Measurements from ENCODE around the gene MAEA.
A peak's percentile ranks its signal among the peaks of the same experiment; 100 is the strongest.
"Not testable (repeated sequence)": the region's sequence is repeated elsewhere in the genome, so short reads cannot be mapped to it uniquely, and the experiment has no call there.

The MAEA gene

DNA sequence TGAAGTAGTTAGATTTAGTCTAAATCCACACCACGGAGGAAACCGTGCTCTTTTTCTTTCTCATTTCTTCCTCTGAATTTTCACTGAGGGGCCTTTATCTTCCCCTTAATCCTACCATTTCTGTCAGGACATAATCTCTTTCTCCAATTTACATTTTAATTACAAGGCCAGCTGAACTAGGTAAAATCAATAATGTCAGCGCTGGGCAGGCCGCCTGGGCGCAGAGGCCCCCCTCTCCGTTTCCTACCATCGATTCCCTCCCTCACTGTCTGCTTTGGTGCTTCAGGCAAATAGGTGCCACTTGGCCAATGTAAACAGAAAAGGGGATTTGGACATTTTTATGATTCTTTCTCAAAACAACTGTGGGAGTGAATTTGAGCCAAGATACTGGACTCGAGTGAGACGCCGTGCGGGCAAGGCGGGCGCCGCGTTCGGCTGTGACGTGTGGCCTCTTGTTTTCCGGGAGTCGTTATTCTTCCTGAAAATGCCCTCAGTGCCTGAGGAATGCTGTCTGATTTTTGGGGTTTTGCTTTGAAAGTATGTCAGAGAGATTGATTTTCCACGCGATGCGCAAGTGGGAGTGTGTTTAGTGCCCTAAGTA is 79.9 kb downstream of the MAEA start:
- DNase-seq = no peak

- peak in 1 of 5 donors; percentile 3 for DNase-seq
These were observed 80.8 kb downstream of the MAEA start for GRCh38 chr4:1370321-1371124.

- no peak for DNase-seq
These were observed 81.8 kb downstream of the MAEA start for GRCh38 chr4:1371176-1372165.

DNA sequence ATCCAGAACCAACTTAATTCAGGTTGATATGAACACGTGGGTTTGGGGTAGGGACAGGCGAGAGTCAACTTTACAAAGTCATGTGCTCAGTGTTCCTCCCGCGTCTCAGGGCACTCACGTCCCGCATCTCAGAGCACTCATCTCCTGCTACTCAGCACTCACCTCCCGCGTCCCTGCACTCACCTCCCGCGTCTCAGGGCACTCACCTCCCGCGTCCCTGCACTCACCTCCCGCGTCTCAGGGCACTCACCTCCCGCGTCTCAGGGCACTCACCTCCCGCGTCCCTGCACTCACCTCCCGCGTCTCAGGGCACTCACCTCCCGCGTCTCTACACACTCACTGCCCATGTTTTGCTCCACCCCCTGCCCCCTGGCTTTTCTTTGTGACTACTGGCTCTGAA is 82.9 kb downstream of the MAEA start:
- not testable (repeated sequence) for DNase-seq

- peak in 1 of 5 donors; percentile 6 for DNase-seq
These were observed 84.4 kb downstream of the MAEA start for GRCh38 chr4:1373892-1374705.

DNA sequence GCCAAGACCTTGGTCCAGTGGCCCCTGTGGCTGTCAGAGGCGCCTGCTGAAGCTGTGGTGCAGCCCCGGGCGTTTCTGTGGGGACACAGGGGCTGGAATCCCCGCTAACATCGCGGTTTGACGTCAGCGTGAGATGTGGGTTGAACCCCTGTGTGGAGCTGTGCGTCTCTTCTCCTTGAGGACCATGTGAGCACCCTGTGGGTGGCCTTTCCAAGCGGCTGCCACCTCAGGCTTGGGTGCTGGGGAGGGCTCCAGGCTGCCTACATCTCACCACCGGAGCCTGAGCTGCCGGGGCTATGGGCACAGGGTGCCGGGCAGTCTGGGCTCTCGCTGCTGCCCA is 85.0 kb downstream of the MAEA start:
- no peak for DNase-seq

DNA sequence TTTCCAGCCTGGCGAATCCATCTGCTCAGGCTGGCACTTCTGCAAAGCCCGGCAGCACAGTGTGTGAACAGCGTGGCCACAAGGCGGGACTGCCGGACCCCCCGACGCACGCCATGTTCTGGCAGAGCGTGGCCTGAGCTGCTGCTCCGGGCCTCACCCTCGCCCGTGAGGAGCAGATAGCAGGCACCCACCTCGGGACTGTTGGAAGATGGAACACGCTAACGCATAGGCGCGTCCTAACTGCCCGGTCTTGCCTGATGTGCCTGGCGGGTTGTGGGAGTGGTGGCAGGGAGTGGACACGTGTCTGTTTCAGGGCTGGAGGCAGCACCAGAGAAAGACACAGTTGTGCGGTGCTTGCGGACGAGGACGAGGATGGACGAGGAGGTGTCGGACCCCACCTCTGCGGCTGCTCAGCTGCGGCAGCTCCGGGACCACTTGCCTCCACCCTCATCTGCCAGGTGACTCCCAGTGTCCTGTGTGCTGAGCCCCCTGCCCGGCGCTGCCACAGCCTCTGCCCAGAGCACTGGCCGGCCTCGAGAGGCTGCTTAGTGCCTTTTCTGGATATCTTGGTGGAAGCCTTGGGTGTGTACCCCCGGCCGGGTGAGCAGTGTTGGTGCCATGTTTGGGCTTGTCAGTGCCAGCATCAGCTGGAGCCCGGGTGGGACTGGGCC is 85.5 kb downstream of the MAEA start:
- DNase-seq = no peak

- DNase-seq = peak in 1 of 5 donors; percentile 5
These were observed 86.2 kb downstream of the MAEA start for GRCh38 chr4:1375761-1376322.

GRCh38 chr4:1376391-1376840 is 86.7 kb downstream of the MAEA start:
- DNase-seq = peak in 1 of 5 donors; percentile 5

DNA sequence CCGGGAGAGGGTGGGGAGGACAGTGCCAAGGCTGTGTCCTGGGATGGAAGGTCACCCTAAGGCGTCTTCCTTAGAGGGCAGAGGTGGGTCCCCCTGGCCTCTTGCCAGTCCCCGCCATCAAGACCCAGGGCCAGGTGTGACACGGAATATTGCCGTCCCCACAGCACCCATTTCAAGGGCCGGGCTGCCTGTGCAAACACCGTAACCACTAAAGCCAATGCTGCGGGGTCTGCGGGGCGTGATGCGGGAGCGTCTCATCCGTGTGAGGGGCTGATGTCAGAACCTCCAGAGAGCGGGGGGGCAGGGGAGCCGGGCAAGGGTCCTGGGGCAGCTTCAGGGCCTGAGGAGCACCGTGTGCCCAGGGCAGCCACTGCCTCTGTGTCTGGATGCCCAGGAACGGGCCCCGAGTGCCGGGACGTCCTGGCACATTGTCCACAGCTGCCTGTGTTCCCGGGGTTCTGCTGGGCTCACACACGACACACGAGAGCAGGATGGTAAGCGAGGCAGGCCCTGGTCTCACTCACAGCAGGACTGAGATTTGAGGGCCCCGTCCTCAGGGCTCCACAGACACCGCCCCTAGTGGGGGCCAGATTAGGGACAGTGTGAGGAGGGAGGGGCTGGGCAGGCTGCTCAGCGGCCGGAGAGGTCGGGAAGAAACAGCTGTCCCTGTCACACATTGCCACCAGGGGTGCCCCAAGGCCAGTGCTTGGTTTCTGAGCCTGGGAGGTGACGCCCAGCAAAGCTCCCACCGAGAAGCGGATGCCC is 87.3 kb downstream of the MAEA start:
- DNase-seq = peak in 2 of 5 donors; percentile 1

DNA sequence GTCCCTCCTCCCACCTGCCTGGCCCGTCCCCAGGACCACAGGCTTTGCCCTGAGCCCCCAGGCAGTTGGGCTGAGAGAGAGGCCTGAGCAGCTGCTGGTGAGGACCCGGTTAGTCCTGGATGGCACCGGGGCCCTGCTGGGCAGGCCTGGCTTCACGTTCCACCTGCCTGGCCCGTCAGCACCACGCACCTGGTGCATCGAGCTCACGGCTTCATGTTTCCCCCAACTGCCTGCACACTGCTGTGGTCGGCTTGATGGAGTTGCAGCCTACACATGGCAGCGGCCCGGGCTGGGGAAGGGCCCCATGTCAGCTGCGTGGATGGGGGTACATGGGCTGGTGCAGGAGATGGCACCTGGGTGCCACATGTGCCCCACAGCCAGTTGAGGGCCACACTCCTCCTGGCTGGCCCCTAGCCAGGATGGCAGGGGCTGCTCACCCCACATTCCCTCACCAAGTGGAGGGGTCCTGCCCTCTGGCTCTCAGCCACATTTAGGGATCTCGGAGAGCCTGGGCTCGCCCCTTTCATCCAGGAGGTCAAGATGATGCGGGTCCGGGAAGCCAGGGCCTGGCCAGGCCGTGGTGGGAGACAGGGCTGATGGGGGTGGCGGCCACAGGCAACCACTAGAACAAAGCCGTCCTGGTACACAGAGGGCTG is 88.0 kb downstream of the MAEA start:
- DNase-seq = peak in 2 of 5 donors; percentile 0 to 4

GRCh38 chr4:1378559-1379231 is 89.0 kb downstream of the MAEA start:
- peak in 2 of 5 donors; percentile 0 to 6 for DNase-seq

- peak in 2 of 5 donors; percentile 1 to 6 for DNase-seq
These were observed 89.7 kb downstream of the MAEA start for GRCh38 chr4:1379351-1379781.

DNA sequence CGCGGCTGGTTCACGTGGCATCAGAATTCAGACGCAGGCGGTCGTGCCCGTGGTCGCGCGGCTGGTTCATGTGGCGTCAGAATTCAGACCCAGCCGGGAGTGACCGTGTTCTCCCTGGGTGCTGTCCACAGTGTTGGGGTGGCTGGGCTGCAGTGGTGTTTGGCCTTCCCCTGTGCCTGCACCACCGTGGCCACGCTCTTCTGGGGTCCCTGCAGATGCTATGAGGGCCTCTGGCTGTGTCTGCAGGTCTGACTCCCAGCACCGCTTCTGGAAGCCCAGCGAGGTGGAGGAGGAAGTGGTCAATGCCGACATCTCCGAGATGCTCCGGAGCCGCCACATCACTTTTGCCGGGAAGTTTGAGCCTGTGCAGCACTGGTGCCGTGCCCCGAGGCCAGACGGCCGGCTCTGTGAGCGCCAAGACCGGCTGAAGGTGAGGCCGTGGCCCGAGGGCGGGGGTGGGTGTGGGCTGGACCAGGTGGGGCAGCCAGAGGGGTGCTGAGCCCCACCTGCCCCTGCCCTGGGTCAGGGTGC is 90.2 kb downstream of the MAEA start:
- DNase-seq = peak in 1 of 5 donors; percentile 3

GRCh38 chr4:1380368-1381151 is 90.9 kb downstream of the MAEA start:
- DNase-seq = peak in 2 of 5 donors; percentile 0 to 7

DNA sequence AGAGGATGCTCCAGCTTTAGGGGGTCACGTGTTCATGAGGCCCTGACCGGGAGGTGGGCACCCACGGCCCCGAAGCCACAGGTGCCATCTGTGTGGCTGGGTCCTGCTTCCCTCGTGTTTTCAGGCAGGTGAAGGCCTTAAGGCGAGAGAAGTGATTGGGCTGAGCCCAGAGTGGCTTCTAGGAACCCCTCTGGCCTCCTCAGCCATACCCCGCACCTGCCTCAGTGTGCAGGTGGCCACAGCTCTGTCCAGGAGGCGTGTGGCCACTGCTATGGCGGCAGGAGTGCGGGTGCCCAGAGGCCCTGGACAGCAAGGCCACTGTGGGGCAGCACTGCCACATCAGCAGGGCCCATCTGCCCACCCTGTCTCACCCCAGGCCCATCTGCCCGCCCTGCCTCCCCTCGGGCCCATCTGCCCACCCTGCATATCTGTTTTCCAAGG is 91.5 kb downstream of the MAEA start:
- peak in 1 of 5 donors; percentile 0 for DNase-seq

DNA sequence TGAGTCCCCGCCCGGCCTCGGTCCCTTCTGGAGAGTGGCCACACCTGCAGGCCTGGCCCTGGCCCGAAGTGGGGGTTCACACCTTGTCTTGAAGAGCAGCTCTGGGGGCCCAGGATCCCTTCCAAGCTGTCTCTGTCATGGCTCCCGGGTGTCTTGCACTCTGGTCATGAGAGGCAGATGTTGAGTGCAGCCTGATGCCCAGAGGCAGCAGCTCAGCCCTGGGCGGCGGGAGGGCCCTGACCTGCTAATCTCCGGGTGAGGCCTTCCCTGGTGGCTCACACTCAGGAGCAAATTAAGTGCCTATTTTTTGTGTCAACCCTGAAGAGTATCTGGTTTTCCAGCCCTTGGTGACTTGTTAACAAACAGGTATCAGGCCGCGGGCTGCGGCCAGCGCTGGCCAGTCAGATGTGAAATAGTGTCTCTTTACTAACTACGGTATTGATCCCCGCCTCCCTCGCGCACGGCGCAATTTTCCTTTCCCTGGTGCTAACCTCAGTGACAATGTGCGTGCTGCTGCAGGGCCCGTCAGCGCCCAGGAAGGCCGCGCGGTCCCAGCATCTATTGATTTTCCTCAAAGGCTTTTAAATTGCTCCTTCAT is 92.4 kb downstream of the MAEA start:
- peak in 2 of 5 donors; percentile 0 to 5 for DNase-seq
